ENCODE data around the gene PCK2.

The PCK2 gene

DNA sequence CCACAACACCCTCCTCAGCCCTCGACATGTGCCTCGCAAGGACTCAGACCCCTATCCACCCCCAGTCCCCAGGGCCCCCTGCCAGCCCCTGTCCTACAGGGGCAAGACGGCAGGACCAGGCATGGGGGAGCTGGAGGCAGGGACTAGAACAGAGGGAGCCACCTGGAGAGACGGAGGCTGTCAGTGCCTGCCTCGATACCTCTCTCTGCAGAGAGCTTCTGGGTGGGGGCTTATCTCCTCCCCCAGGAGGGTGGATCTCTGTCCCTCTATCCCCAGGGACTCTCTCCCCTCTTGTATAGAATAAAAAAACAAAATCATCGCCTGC lies 24.7 kb upstream of the PCK2 start:
- TF ChIP-seq, protein P1, sequence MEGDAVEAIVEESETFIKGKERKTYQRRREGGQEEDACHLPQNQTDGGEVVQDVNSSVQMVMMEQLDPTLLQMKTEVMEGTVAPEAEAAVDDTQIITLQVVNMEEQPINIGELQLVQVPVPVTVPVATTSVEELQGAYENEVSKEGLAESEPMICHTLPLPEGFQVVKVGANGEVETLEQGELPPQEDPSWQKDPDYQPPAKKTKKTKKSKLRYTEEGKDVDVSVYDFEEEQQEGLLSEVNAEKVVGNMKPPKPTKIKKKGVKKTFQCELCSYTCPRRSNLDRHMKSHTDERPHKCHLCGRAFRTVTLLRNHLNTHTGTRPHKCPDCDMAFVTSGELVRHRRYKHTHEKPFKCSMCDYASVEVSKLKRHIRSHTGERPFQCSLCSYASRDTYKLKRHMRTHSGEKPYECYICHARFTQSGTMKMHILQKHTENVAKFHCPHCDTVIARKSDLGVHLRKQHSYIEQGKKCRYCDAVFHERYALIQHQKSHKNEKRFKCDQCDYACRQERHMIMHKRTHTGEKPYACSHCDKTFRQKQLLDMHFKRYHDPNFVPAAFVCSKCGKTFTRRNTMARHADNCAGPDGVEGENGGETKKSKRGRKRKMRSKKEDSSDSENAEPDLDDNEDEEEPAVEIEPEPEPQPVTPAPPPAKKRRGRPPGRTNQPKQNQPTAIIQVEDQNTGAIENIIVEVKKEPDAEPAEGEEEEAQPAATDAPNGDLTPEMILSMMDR (IDR thresholded peaks at IDR 0.05; ENCODE audit: low read depth, low read length), result no peak
- no peak for DNase-seq (ENCODE audit: extremely low read depth, low read depth)

DNA sequence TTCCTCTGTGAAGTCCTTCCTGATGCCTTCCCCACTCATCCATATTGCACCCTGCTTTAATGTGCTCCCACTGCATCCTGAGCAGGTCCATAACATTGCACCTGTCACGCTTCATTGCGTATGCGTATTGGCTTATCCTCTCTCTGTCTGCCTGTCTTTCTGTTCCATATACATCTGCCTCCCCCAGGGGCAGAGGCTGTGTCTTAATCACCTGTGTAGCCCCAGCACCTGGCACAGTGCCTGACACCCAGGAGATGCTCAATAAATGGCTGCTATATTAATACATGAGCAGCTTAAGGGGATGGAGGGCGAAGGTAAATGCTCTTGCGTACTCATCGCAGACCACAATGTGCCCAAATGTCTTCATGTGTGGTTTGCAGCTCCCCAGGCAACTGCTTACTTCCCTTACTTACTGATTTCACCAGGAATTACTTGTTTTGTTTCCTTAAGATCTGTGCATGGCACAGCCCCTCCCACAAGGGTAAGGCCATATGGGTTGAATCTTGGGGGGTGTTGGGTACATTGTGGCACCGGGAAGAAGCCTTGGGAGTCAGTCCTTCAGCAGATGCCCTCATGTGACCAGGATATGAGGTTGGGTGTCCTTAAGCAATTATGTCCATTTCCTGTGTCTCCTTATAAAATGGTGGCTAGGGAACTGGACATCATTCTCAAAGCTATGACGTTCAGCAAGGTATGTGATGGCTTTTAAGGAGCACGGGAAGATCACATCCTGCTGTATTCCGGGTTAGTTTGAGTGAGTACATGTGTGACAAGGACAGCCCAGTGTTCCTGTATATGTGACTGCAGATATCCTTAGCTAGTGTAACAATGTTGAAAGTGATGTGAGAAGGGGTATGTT lies 23.6 kb upstream of the PCK2 start:
- no peak for DNase-seq (ENCODE audit: extremely low read depth, low read depth)
- TF ChIP-seq, protein P1 (IDR thresholded peaks at IDR 0.05; ENCODE audit: low read depth, low read length), result no peak

DNA sequence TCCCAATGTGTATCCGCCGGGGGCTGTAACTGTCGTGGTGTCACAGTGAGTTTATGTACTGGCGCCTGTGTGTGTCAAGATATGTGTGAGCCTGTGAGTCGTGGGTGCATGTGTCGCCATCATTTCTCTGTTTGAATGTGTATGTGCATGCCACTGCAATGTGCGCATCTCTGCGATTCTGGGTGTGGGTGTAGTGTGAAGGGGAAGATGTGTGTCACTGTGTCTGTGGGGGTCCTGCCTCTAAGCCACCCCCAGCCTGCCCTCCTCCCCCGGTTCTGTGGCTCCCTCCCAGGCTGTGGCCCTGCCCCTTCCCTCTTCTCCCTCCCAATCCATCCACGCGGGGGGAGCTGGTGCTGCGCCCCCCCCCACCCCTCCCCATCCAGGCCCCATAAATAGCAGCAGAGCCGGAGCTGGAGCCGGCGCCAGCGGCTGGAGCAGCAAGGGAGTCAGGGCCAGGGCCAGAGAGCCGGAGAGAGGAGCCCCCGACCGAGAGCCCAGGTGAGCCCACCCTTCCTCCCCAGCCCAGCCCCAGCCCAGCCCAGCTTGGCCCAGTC lies 22.9 kb upstream of the PCK2 start, which contains the start of gene CPNE6:
Gene CPNE6 (plus strand): TSS at position 419 of the 554 bp plus-strand sequence. CDS start 1,375 bp downstream, outside the sequence.
- no peak for DNase-seq (ENCODE audit: extremely low read depth, low read depth)
- TF ChIP-seq, protein P1 (IDR thresholded peaks at IDR 0.05; ENCODE audit: low read depth, low read length), result no peak

DNA sequence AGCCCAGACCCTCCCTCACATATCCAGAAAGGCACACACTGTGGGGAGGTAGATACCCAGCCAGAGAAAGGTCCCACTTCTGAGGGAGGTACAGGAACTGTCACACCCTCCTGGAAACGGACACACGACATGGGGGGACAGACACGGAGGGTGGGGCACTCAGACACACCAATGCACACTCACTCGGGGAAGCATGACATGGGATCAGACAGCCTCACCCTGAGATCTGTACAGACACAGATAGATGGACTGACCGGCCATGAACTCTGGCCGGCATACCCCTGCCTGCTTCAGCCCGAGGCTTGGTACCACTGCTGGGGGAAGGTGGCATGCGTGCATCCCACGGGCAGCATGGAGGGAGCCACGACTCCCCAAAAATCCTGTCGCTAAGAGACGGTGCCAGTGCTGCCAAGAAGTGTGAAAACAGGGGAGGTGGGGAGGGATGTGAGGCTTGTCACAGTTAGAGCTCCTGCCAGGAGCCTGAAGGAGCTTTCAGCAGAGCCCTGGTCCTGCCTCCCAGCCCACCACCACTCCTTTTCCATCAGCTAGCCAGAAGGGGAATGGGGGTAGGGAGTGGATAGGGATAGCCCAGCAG lies 22.2 kb upstream of the PCK2 start:
- TF ChIP-seq, protein P1 (IDR thresholded peaks at IDR 0.05; ENCODE audit: low read depth, low read length), result no peak
- DNase-seq (ENCODE audit: extremely low read depth, low read depth), result no peak

DNA sequence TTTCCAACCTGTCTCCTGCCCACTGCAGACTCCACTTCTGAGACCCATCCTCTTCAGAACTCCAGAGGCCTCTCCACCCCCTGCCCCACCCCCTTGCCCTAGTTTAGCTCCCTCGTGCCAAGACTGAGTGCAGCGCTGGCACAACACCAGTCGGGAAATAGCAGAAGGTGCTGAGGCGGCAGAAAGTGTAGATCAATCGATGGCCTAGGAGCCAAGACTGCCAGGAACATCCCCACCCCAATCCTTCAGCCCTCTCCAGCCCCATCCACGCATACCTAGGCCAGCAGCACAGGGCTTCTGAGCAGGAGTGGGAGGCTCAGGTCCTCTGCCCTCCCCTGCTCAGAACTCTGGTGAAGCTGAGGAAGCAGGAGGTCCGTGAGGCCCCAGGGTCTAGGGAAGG lies 21.7 kb upstream of the PCK2 start:
- DNase-seq (ENCODE audit: extremely low read depth, low read depth), result no peak
- TF ChIP-seq, protein P1 (IDR thresholded peaks at IDR 0.05; ENCODE audit: low read depth, low read length), result no peak

DNA sequence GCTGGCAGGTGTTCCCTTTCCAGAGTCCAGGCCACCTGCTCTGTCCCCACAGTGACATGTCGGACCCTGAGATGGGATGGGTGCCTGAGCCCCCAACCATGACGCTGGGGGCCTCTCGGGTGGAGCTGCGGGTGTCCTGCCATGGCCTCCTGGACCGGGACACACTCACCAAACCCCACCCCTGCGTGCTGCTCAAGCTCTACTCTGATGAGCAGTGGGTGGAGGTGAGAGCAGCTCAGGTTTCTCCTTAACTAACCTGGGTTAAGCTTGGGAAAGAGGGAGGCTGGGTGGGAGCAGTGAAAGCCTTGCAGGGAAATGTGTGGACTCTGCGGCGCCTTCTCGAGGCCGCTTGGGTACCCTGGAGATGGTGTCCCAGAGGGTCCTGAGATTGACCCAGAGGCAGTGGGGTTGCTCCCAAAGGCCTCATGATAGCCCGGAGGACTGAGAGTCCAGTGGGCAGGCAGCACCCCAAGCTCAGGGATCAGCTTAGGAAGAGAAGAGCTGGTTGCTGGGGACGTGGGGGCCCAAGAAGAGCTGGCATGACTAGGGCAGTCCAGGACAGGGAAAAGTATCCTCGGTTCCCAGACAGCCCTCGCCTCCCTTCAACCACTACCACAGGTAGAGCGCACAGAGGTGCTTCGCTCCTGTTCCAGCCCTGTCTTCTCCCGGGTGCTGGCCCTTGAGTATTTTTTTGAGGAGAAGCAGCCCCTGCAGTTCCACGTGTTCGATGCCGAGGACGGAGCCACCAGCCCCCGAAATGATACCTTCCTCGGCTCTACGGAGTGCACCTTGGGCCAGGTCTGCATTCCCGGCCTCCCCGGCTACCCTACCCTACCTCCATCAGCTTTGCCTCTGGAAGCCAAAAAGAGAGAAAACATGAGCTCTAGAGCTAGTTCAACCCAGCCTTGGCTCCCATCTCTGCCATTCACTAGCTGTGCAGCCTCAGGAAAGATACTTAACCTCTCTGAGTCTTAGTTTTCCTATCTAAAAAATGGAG lies 20.9 kb upstream of the PCK2 start:
- no peak for DNase-seq (ENCODE audit: extremely low read depth, low read depth)
- TF ChIP-seq, protein P1 (IDR thresholded peaks at IDR 0.05; ENCODE audit: low read depth, low read length), result no peak

All from AG09319 (cell line).